Keratinocyte (primary cell): ENCODE measurements around the gene LRCH3. TPM values are rescaled to one million over a fixed set of nuclear protein-coding genes. Genes with fewer than 3 reads are reported as not detected.

ENCODE experiments used
- DNase-seq: peaks from one replicate; pipeline ENCODE4 v3.0.0-alpha.2; 2011; ENCODE audit warnings: low read depth, missing footprints, low spot score
- FAIRE-seq: peaks from 2 replicates; lab custom pipeline; 2011; peaks lifted over from hg19 to GRCh38; lab: Jason Lieb, UNC
- H2AFZ ChIP-seq: 2 replicates; pipeline ENCODE4 v1.6.0; 2012; ENCODE audit warnings: low read length, control low read depth, inconsistent platforms; ENCODE audit not compliant: control insufficient read depth
- H3K27ac ChIP-seq: 2 replicates; pipeline ENCODE4 v1.5.1; 2011; ENCODE audit warnings: low read length; ENCODE audit not compliant: control insufficient read depth, insufficient read depth
- H3K27me3 ChIP-seq: 3 replicates; pipeline ENCODE4 v1.6.0; 2011; ENCODE audit warnings: low read length; ENCODE audit not compliant: control insufficient read depth, insufficient read depth; ENCODE audit errors: extremely low read depth
- H3K36me3 ChIP-seq, 2 experiments: 2 replicates in 1 of 2; 3 replicates in 1 of 2; pipeline ENCODE4 v1.5.1; 2011; ENCODE audit warnings: low read length in 2 of 2, mild to moderate bottlenecking in 1 of 2; ENCODE audit not compliant: control insufficient read depth in 2 of 2, insufficient read depth in 2 of 2; ENCODE audit errors: extremely low read depth in 1 of 2
- H3K4me1 ChIP-seq: 3 replicates; pipeline ENCODE4 v1.5.1; 2011; ENCODE audit warnings: low read length; ENCODE audit not compliant: control insufficient read depth, insufficient read depth; ENCODE audit errors: extremely low read depth
- H3K4me2 ChIP-seq: 3 replicates; pipeline ENCODE4 v1.6.0; 2011; ENCODE audit warnings: low read depth, low read length; ENCODE audit not compliant: control insufficient read depth, insufficient read depth; ENCODE audit errors: extremely low read depth
- H3K4me3 ChIP-seq, 3 experiments: fragments of 200-600 bp in 1 of 3; sonication (generic) in 1 of 3; 2 replicates in 2 of 3; 3 replicates in 1 of 3; pipeline ENCODE4 v1.5.1; 2011 to 2016; ENCODE audit warnings: low read length in 3 of 3, mild to moderate bottlenecking in 3 of 3, control low read depth in 2 of 3, inconsistent platforms in 1 of 3, low read depth in 1 of 3, mixed read lengths in 1 of 3, mixed run types in 1 of 3, moderate library complexity in 1 of 3; ENCODE audit not compliant: control insufficient read depth in 2 of 3, insufficient read depth in 2 of 3; ENCODE audit errors: extremely low read depth in 1 of 3
- H3K79me2 ChIP-seq: 2 replicates; pipeline ENCODE4 v1.6.0; 2012; ENCODE audit warnings: low read length; ENCODE audit not compliant: control insufficient read depth, insufficient read depth
- H3K9ac ChIP-seq: 3 replicates; pipeline ENCODE4 v1.6.0; 2011; ENCODE audit warnings: low read length; ENCODE audit not compliant: control insufficient read depth, insufficient read depth; ENCODE audit errors: extremely low read depth
- H3K9me1 ChIP-seq: 3 replicates; pipeline ENCODE4 v1.6.0; 2011; ENCODE audit warnings: low read length; ENCODE audit not compliant: control insufficient read depth, insufficient read depth; ENCODE audit errors: extremely low read depth
- H3K9me3 ChIP-seq: 2 replicates; pipeline ENCODE4 v1.5.1; 2012; ENCODE audit warnings: low read depth, low read length; ENCODE audit not compliant: control insufficient read depth
- H4K20me1 ChIP-seq: 3 replicates; pipeline ENCODE4 v1.6.0; 2011; ENCODE audit warnings: low read length; ENCODE audit not compliant: control insufficient read depth, insufficient read depth; ENCODE audit errors: extremely low read depth
- CTCF ChIP-seq, 3 experiments: IDR thresholded peaks in 1 of 3; conservative IDR thresholded peaks in 1 of 3; optimal IDR thresholded peaks in 1 of 3; 2 replicates in 2 of 3; 3 replicates in 1 of 3; pipeline versions ENCODE3 to v1.5.1; 2011; ENCODE audit warnings: low read length in 3 of 3, mild to moderate bottlenecking in 3 of 3, moderate library complexity in 2 of 3, control low read depth in 1 of 3, inconsistent platforms in 1 of 3; ENCODE audit not compliant: insufficient read depth in 2 of 3; ENCODE audit errors: extremely low read depth in 1 of 3
- EZH2 ChIP-seq: IDR thresholded peaks from one replicate; pipeline ENCODE4 v1.6.1; 2012; ENCODE audit warnings: inconsistent platforms, mild to moderate bottlenecking, low read length, moderate library complexity
- dilution Hi-C: fragments of 300-500 bp; cut with MboI; formaldehyde crosslinking; loops from one replicate; pipeline ENCODE4 v1.7.0; 2020; ENCODE audit warnings: low sequenced_read_pairs; ENCODE audit not compliant: extremely low pct_ligation_motif_present
- polyA plus RNA-seq, 5 experiments: library from polyadenylated mRNA; depleted of rRNA in 3 of 5; stranded (reverse) in 3 of 5; stranded (forward) in 1 of 5; unstranded in 1 of 5; fragments of >200 nt; gene quantifications; 1 replicate in 1 of 5; 2 replicates in 3 of 5; 3 replicates in 1 of 5; pipeline versions ENCODE4 v1.2.1 to v1.2.3, GENCODE V29; 2011 to 2012; ENCODE audit warnings: missing spikeins in 2 of 5, low read depth in 1 of 5, low replicate concordance in 1 of 5

The LRCH3 gene
- polyA plus RNA-seq, 1 donor (not counting 4 experiments of a cell fraction or from before 2014, with no cell fraction given), result 50.2 TPM

GRCh38 chr3:197873329-197873728 lies 82.3 kb downstream of the LRCH3 start:
- H3K27me3 ChIP-seq, result no peaks in the 10 kb centered on the region
- no peak overlapping the region for H3K27ac ChIP-seq
- H3K9ac ChIP-seq, result no peak overlapping the region
- no peaks in the 10 kb centered on the region for H4K20me1 ChIP-seq
- TF ChIP-seq EZH2, result no peak
- H3K9me3 ChIP-seq, result no peaks in the 10 kb centered on the region
- no peaks in the 10 kb centered on the region for H3K4me1 ChIP-seq
- no peaks in the 10 kb centered on the region for H3K79me2 ChIP-seq
- no peak overlapping the region for H2AFZ ChIP-seq
- H3K4me3 ChIP-seq, result no peak overlapping the region
- peaks cover 10 to 23% of the 10 kb centered on the region in 2 experiments for H3K36me3 ChIP-seq
- FAIRE-seq, result no peak
- DNase-seq, result no peak
- H3K4me2 ChIP-seq, result no peak overlapping the region
- no peaks in the 10 kb centered on the region for H3K9me1 ChIP-seq
- dilution Hi-C loops, result no loop called here

GRCh38 chr3:197874064-197874463 lies 83.0 kb downstream of the LRCH3 start:
- no peaks in the 10 kb centered on the region for H4K20me1 ChIP-seq
- no peak overlapping the region for H3K4me2 ChIP-seq
- H3K27me3 ChIP-seq, result no peaks in the 10 kb centered on the region
- no peaks in the 10 kb centered on the region for H3K9me3 ChIP-seq
- no peak overlapping the region for H3K9ac ChIP-seq
- H3K4me3 ChIP-seq, result no peak overlapping the region
- dilution Hi-C loops, result no loop called here
- peaks cover 10 to 23% of the 10 kb centered on the region in 2 experiments for H3K36me3 ChIP-seq
- FAIRE-seq (no peak), DNase-seq (no peak)
- H3K4me1 ChIP-seq, result no peaks in the 10 kb centered on the region
- H3K27ac ChIP-seq, result no peak overlapping the region
- no peaks in the 10 kb centered on the region for H3K9me1 ChIP-seq
- no peaks in the 10 kb centered on the region for H3K79me2 ChIP-seq
- TF ChIP-seq CTCF (optimal IDR thresholded peaks at IDR 0.05 in 1 of 3, IDR thresholded peaks at IDR 0.05 in 1 of 3, conservative IDR thresholded peaks at IDR 0.05 in 1 of 3; ENCODE audit: extremely low read depth in 1 of 3, insufficient read depth in 2 of 3, low read length in 3 of 3) (no peak), EZH2 (no peak)
- no peak overlapping the region for H2AFZ ChIP-seq

GRCh38 chr3:197874653-197875052 lies 83.6 kb downstream of the LRCH3 start:
- Histone ChIP-seq H3K79me2 (no peaks in the 10 kb centered on the region), H2AFZ (no peak overlapping the region), H3K36me3 (peaks cover 10 to 23% of the 10 kb centered on the region in 2 experiments), H3K9me1 (no peaks in the 10 kb centered on the region), H3K4me2 (no peak overlapping the region), H4K20me1 (no peaks in the 10 kb centered on the region), H3K9ac (no peak overlapping the region), H3K9me3 (no peaks in the 10 kb centered on the region), H3K4me3 (no peak overlapping the region), H3K27ac (no peak overlapping the region), H3K27me3 (no peaks in the 10 kb centered on the region), H3K4me1 (no peaks in the 10 kb centered on the region)
- dilution Hi-C loops, result no loop called here
- FAIRE-seq, result no peak
- DNase-seq, result no peak
- TF ChIP-seq CTCF (optimal IDR thresholded peaks at IDR 0.05 in 1 of 3, IDR thresholded peaks at IDR 0.05 in 1 of 3, conservative IDR thresholded peaks at IDR 0.05 in 1 of 3; ENCODE audit: extremely low read depth in 1 of 3, insufficient read depth in 2 of 3, low read length in 3 of 3) (no peak), EZH2 (no peak)
